K562 (cell line): ENCODE data around the gene TMEM178A. TPM values are rescaled to one million over a fixed set of nuclear protein-coding genes. Genes with fewer than 3 reads are reported as not detected.

Source experiments
- ATAC-seq: fragments of 200-7000 bp; cut with Tn5 transposase; 3 replicates; pipeline ENCODE4 v1.9.1; 2020; ENCODE audit warnings: moderate library complexity
- BruUV-seq: library from RNA; stranded (reverse); fragments of 400-500 nt; replicated peaks from 2 replicates; lab custom pipeline; 2021; lab: Mats Ljungman, UMichigan
- CTCF ChIA-PET: fragments of 300-600 bp; formaldehyde crosslinking; extraction: SDS; loops from one replicate; lab custom pipeline; 2021; ENCODE audit warnings: low intra/inter-chr PET ratio; lab: Yijun Ruan, JAX
- POLR2A ChIA-PET: fragments of 300-600, 350-650 bp; sonication (Branson Sonifier 250); formaldehyde crosslinking; extraction: SDS; loops from one replicate; lab custom pipeline; 2021; ENCODE audit warnings: antibody characterized with exemption, inconsistent platforms; lab: Yijun Ruan, JAX
- DNase-seq, 4 experiments: peaks; one replicate each; pipeline versions ENCODE4 v3.0.0 to v3.0.0-alpha.2; 2011 to 2018; ENCODE audit warnings: low spot score in 3 of 4, mixed read lengths in 3 of 4; ENCODE audit errors: extremely low read depth in 1 of 4
- FAIRE-seq: peaks from 2 replicates; lab custom pipeline; 2011; peaks lifted over from hg19 to GRCh38; lab: Jason Lieb, UNC
- H2AFZ ChIP-seq: 2 replicates; pipeline ENCODE4 v1.6.0; 2011; ENCODE audit warnings: low read depth, low read length, control low read depth, inconsistent platforms
- H3K27ac ChIP-seq: fragments of 200-600 bp; 3 replicates; pipeline ENCODE4 v1.8.0; 2011; ENCODE audit warnings: low read depth, mild to moderate bottlenecking, control low read depth, inconsistent platforms, low read length, moderate library complexity, mixed read lengths; ENCODE audit errors: extremely low read depth
- H3K27me3 ChIP-seq, 2 experiments: fragments of 300-600 bp in 1 of 2; 2 replicates in 1 of 2; 3 replicates in 1 of 2; pipeline versions ENCODE4 v1.6.0 to v1.8.0; 2011; ENCODE audit warnings: inconsistent platforms in 2 of 2, low read length in 2 of 2, mild to moderate bottlenecking in 1 of 2, mixed read lengths in 1 of 2, moderate library complexity in 1 of 2; ENCODE audit not compliant: control insufficient read depth in 2 of 2, insufficient read depth in 2 of 2
- H3K36me3 ChIP-seq: fragments of 300-600 bp; 3 replicates; pipeline ENCODE4 v1.8.0; 2011; ENCODE audit warnings: mild to moderate bottlenecking, low read length, inconsistent platforms; ENCODE audit not compliant: control insufficient read depth, insufficient read depth
- H3K4me1 ChIP-seq, 2 experiments: fragments of 200-600 bp in 1 of 2; replicated peaks in 1 of 2; 2 replicates in 1 of 2; 3 replicates in 1 of 2; pipeline versions ENCODE4 v1.5.1 to v1.8.0; 2011; ENCODE audit warnings: inconsistent platforms in 2 of 2, low read length in 2 of 2, mild to moderate bottlenecking in 1 of 2, mixed read lengths in 1 of 2, moderate library complexity in 1 of 2; ENCODE audit not compliant: control insufficient read depth in 2 of 2, insufficient read depth in 2 of 2
- H3K4me2 ChIP-seq: 2 replicates; pipeline ENCODE4 v1.6.1; 2011; ENCODE audit warnings: low read length, control low read depth, inconsistent platforms, mixed read lengths; ENCODE audit not compliant: insufficient read depth
- H3K4me3 ChIP-seq: fragments of 200-600 bp; sonication (generic), shearing (Covaris generic); 2 replicates; pipeline ENCODE4 v1.5.1; 2016; ENCODE audit warnings: control low read depth, inconsistent platforms
- H3K79me2 ChIP-seq: fragments of 200-600 bp; 3 replicates; pipeline ENCODE4 v1.8.0; 2011; ENCODE audit warnings: low read length, inconsistent platforms; ENCODE audit not compliant: control insufficient read depth, insufficient read depth
- H3K9ac ChIP-seq, 2 experiments: 2 replicates each; pipeline versions ENCODE4 v1.6.0 to v1.6.1; 2011; ENCODE audit warnings: low read depth in 2 of 2, low read length in 2 of 2, control low read depth in 1 of 2, inconsistent platforms in 1 of 2, mild to moderate bottlenecking in 1 of 2, mixed read lengths in 1 of 2; ENCODE audit not compliant: insufficient read depth in 1 of 2
- H3K9me1 ChIP-seq: one replicate; pipeline ENCODE4 v1.6.0; 2011; ENCODE audit warnings: inconsistent platforms, mild to moderate bottlenecking, low read length, moderate library complexity; ENCODE audit not compliant: control insufficient read depth, insufficient read depth
- H3K9me3 ChIP-seq: replicated peaks from 2 replicates; pipeline ENCODE4 v1.5.1; 2011; ENCODE audit warnings: low read depth, low read length, inconsistent platforms; ENCODE audit not compliant: control insufficient read depth, insufficient read depth
- H4K20me1 ChIP-seq: replicated peaks from 2 replicates; pipeline ENCODE4 v1.6.1; 2011; ENCODE audit warnings: low read length, inconsistent platforms, mixed read lengths; ENCODE audit not compliant: control insufficient read depth, insufficient read depth
- POLR2H ChIP-seq: IDR thresholded peaks from 2 replicates; pipeline ENCODE4 v1.6.1; 2016; ENCODE audit warnings: missing genetic modification characterization, low read depth, mild to moderate bottlenecking, control low read depth, missing compliant biosample characterization, moderate library complexity
- RUNX1 ChIP-seq: sonication (generic); IDR thresholded peaks from 2 replicates; pipeline ENCODE4 v1.6.1; 2016; ENCODE audit warnings: antibody characterized with exemption, low read depth
- STAG1 ChIP-seq: sonication (generic); formaldehyde crosslinking; IDR thresholded peaks from 2 replicates; pipeline ENCODE4 v1.5.0; 2020; ENCODE audit warnings: missing genetic modification reagents, borderline replicate concordance
- ZNF23 ChIP-seq: fragments of 250-450 bp; sonication (Bioruptor Pico); IDR thresholded peaks from 2 replicates; pipeline ENCODE4 v1.4.0; 2020; ENCODE audit warnings: mild to moderate bottlenecking
- ZNF253 ChIP-seq: fragments of 250-450 bp; sonication (Bioruptor Pico); conservative IDR thresholded peaks from 2 replicates; pipeline ENCODE4 v1.6.1; 2021; ENCODE audit warnings: mild to moderate bottlenecking
- ZNF551 ChIP-seq: fragments of 250-450 bp; sonication (Bioruptor Pico); IDR thresholded peaks from 2 replicates; pipeline ENCODE4 v1.5.0; 2021; ENCODE audit warnings: mild to moderate bottlenecking, moderate library complexity
- WGBS: fragments of 100-300 bp; shearing (Covaris generic); methylation state at CpG from one replicate; pipeline ENCODE4 v1.1.6; 2016; ENCODE audit warnings: low coverage, mixed read lengths; ENCODE audit not compliant: insufficient coverage; ENCODE audit errors: missing lambda C conversion rate; 5-methylcytosine and 5-hydroxymethylcytosine counted together
- in situ Hi-C: fragments of 300-500 bp; cut with MboI; formaldehyde crosslinking; loops from 4 replicates; pipeline ENCODE4 v1.15.0; 2018; ENCODE audit warnings: inconsistent platforms, mixed read lengths
- intact Hi-C: fragments of 100-400 bp; cut with micrococcal nuclease; formaldehyde crosslinking; loops from 2 replicates; pipeline ENCODE4 v1.14.2; 2022
- polyA plus RNA-seq, 8 experiments: library from polyadenylated mRNA; depleted of rRNA in 4 of 8; stranded (reverse) in 5 of 8; unstranded in 3 of 8; fragments of >200 nt; fragmentation: Nextera tagmentation in 2 of 8; fragmentation: Illumina TruSeq in 1 of 8; extraction: Ambion mirVana in 2 of 8; extraction: Trizol in 1 of 8; gene quantifications; 2 replicates each; pipeline versions ENCODE4 v1.2.1 to v1.2.3, GENCODE V29; 2011 to 2014; ENCODE audit warnings: inconsistent platforms in 1 of 8, missing spikeins in 1 of 8
- total RNA-seq, 7 experiments: library from RNA; depleted of rRNA in 6 of 7; stranded (reverse); fragments of >200 nt in 6 of 7; fragmentation: Illumina TruSeq in 2 of 7; extraction: Trizol in 2 of 7; gene quantifications; 2 replicates each; pipeline versions ENCODE4 v1.2.1 to v1.2.3, GENCODE V29; 2011 to 2021; ENCODE audit warnings: low replicate concordance in 1 of 7
- TF ChIP-seq, protein P1 (sequence below): fragments of 250-450 bp; sonication (Bioruptor Pico); IDR thresholded peaks from 2 replicates; pipeline ENCODE4 v1.4.0; 2020
- TF ChIP-seq, protein P2 (sequence below): sonication (generic); formaldehyde crosslinking; IDR thresholded peaks from 2 replicates; pipeline ENCODE4 v1.5.0; 2020; ENCODE audit warnings: missing genetic modification reagents
- TF ChIP-seq, protein P3 (sequence below), 2 experiments: fragments of 150-350 bp in 1 of 2; IDR thresholded peaks; 2 replicates each; pipeline ENCODE4 v1.6.1; 2012 to 2016; ENCODE audit warnings: low read depth in 2 of 2, low read length in 2 of 2, mild to moderate bottlenecking in 1 of 2, moderate library complexity in 1 of 2
- TF ChIP-seq, protein P4 (sequence below): conservative IDR thresholded peaks from 2 replicates; pipeline ENCODE4 v1.6.1; 2011; ENCODE audit warnings: low read depth, mild to moderate bottlenecking, low read length; ENCODE audit not compliant: control insufficient read depth
- TF ChIP-seq, protein P5 (sequence below): fragments of 450-650 bp; IDR thresholded peaks from 2 replicates; pipeline ENCODE4 v1.6.1; 2016; ENCODE audit warnings: borderline replicate concordance
- TF ChIP-seq, protein P6 (sequence below): fragments of 250-450 bp; sonication (Bioruptor Pico); IDR thresholded peaks from 2 replicates; pipeline ENCODE4 v1.8.0; 2021; ENCODE audit warnings: moderate library complexity, mild to moderate bottlenecking, inconsistent platforms

The TMEM178A gene
- total and polyA plus RNA-seq, 9 of the 15 experiments (the other 6 are each of a cell fraction or from before 2014, with no cell fraction given), result 0.04 to 0.17 TPM; not detected in 7

DNA sequence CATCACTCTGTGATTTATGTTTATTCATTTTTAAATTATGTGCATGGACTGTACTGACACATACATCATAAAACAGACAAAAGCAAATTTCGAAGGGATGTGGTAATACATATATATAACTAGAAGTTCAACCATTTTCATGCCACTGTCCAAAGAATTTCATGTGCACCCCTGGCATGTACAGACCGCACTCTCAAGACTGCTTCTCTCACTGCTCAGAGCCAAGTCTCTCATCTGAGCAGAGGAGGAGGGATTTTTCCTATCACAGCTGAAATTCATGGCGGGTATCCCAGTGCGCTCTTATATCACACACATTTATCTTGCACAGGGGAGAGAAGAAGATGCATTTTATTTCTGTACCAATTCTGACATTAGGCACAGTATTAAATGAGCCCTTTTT, 5.9 kb downstream of the TMEM178A start:
- no TSS peak for BruUV-seq
- H3K36me3 ChIP-seq, result no peaks in the 10 kb centered on the region
- H3K9me3 ChIP-seq, result no peaks in the 10 kb centered on the region
- FAIRE-seq (no peak), ATAC-seq (no peak), DNase-seq (no peak)
- no peak overlapping the region for H3K27ac ChIP-seq
- no peaks in the 10 kb centered on the region for H3K79me2 ChIP-seq
- TF ChIP-seq ZNF551 (CRISPR knock-in tag) (no peak), POLR2H (tag) (no peak), ZNF253 (no peak), RUNX1 (no peak), STAG1 (CRISPR knock-in tag) (no peak), ZNF23 (CRISPR knock-in tag) (no peak)
- TF ChIP-seq, protein P1, sequence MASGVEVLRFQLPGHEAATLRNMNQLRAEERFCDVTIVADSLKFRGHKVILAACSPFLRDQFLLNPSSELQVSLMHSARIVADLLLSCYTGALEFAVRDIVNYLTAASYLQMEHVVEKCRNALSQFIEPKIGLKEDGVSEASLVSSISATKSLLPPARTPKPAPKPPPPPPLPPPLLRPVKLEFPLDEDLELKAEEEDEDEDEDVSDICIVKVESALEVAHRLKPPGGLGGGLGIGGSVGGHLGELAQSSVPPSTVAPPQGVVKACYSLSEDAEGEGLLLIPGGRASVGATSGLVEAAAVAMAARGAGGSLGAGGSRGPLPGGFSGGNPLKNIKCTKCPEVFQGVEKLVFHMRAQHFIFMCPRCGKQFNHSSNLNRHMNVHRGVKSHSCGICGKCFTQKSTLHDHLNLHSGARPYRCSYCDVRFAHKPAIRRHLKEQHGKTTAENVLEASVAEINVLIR (CRISPR knock-in tag), result no peak
- TF ChIP-seq, protein P2, sequence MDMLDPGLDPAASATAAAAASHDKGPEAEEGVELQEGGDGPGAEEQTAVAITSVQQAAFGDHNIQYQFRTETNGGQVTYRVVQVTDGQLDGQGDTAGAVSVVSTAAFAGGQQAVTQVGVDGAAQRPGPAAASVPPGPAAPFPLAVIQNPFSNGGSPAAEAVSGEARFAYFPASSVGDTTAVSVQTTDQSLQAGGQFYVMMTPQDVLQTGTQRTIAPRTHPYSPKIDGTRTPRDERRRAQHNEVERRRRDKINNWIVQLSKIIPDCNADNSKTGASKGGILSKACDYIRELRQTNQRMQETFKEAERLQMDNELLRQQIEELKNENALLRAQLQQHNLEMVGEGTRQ, result no peak
- TF ChIP-seq, protein P3, sequence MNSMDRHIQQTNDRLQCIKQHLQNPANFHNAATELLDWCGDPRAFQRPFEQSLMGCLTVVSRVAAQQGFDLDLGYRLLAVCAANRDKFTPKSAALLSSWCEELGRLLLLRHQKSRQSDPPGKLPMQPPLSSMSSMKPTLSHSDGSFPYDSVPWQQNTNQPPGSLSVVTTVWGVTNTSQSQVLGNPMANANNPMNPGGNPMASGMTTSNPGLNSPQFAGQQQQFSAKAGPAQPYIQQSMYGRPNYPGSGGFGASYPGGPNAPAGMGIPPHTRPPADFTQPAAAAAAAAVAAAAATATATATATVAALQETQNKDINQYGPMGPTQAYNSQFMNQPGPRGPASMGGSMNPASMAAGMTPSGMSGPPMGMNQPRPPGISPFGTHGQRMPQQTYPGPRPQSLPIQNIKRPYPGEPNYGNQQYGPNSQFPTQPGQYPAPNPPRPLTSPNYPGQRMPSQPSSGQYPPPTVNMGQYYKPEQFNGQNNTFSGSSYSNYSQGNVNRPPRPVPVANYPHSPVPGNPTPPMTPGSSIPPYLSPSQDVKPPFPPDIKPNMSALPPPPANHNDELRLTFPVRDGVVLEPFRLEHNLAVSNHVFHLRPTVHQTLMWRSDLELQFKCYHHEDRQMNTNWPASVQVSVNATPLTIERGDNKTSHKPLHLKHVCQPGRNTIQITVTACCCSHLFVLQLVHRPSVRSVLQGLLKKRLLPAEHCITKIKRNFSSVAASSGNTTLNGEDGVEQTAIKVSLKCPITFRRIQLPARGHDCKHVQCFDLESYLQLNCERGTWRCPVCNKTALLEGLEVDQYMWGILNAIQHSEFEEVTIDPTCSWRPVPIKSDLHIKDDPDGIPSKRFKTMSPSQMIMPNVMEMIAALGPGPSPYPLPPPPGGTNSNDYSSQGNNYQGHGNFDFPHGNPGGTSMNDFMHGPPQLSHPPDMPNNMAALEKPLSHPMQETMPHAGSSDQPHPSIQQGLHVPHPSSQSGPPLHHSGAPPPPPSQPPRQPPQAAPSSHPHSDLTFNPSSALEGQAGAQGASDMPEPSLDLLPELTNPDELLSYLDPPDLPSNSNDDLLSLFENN (IDR thresholded peaks at IDR 0.05; ENCODE audit: low read depth in 2 of 2, low read length in 2 of 2), result no peak
- TF ChIP-seq, protein P4, sequence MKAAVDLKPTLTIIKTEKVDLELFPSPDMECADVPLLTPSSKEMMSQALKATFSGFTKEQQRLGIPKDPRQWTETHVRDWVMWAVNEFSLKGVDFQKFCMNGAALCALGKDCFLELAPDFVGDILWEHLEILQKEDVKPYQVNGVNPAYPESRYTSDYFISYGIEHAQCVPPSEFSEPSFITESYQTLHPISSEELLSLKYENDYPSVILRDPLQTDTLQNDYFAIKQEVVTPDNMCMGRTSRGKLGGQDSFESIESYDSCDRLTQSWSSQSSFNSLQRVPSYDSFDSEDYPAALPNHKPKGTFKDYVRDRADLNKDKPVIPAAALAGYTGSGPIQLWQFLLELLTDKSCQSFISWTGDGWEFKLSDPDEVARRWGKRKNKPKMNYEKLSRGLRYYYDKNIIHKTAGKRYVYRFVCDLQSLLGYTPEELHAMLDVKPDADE, result no peak
- TF ChIP-seq, protein P5, sequence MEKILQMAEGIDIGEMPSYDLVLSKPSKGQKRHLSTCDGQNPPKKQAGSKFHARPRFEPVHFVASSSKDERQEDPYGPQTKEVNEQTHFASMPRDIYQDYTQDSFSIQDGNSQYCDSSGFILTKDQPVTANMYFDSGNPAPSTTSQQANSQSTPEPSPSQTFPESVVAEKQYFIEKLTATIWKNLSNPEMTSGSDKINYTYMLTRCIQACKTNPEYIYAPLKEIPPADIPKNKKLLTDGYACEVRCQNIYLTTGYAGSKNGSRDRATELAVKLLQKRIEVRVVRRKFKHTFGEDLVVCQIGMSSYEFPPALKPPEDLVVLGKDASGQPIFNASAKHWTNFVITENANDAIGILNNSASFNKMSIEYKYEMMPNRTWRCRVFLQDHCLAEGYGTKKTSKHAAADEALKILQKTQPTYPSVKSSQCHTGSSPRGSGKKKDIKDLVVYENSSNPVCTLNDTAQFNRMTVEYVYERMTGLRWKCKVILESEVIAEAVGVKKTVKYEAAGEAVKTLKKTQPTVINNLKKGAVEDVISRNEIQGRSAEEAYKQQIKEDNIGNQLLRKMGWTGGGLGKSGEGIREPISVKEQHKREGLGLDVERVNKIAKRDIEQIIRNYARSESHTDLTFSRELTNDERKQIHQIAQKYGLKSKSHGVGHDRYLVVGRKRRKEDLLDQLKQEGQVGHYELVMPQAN, result no peak
- TF ChIP-seq, protein P6, sequence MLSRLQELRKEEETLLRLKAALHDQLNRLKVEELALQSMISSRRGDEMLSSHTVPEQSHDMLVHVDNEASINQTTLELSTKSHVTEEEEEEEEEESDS (CRISPR knock-in tag), result no peak
- ChIA-PET POLR2A (no interaction called here), CTCF (no interaction called here)
- in situ Hi-C loops, result no loop called here
- no peak overlapping the region for H3K4me3 ChIP-seq
- H3K9ac ChIP-seq, result no peak overlapping the region
- no peaks in the 10 kb centered on the region for H4K20me1 ChIP-seq
- no peak overlapping the region for H2AFZ ChIP-seq
- no peaks in the 10 kb centered on the region for H3K9me1 ChIP-seq
- no peaks in the 10 kb centered on the region for H3K4me1 ChIP-seq
- intact Hi-C loops, result no loop called here
- 0% methylated on average over 4 of the region's 4 CpGs for WGBS
- H3K4me2 ChIP-seq, result no peak overlapping the region
- H3K27me3 ChIP-seq, result peaks cover 5 to 9% of the 10 kb centered on the region in 2 experiments; a peak in 3 of 5 replicates
